HEK293 (cell line): Measurements from ENCODE around the gene IZUMO1.

Experiments
- GFI1B ChIP-seq: fragments of 450-650 bp; formaldehyde crosslinking; IDR thresholded peaks from 2 replicates; pipeline ENCODE4 v1.5.1; 2016; ENCODE audit warnings: missing biosample characterization, missing genetic modification characterization
- GLIS1 ChIP-seq: fragments of 450-650 bp; formaldehyde crosslinking; IDR thresholded peaks from 2 replicates; pipeline ENCODE4 v1.5.1; 2016; ENCODE audit warnings: missing biosample characterization, missing genetic modification characterization
- KLF1 ChIP-seq: fragments of 450-650 bp; formaldehyde crosslinking; IDR thresholded peaks from 2 replicates; pipeline ENCODE4 v1.5.1; 2016; ENCODE audit warnings: missing biosample characterization, missing genetic modification characterization
- KLF8 ChIP-seq: fragments of 450-650 bp; formaldehyde crosslinking; IDR thresholded peaks from 2 replicates; pipeline ENCODE4 v1.5.1; 2016; ENCODE audit warnings: missing biosample characterization, missing genetic modification characterization
- MZF1 ChIP-seq: fragments of 450-650 bp; formaldehyde crosslinking; IDR thresholded peaks from 2 replicates; pipeline ENCODE4 v1.5.1; 2017; ENCODE audit warnings: missing biosample characterization, missing genetic modification characterization, borderline replicate concordance
- REPIN1 ChIP-seq: fragments of 450-650 bp; formaldehyde crosslinking; IDR thresholded peaks from 2 replicates; pipeline ENCODE4 v1.5.1; 2017; ENCODE audit warnings: missing biosample characterization, missing genetic modification characterization, low read depth
- SP2 ChIP-seq: fragments of 450-650 bp; formaldehyde crosslinking; IDR thresholded peaks from 2 replicates; pipeline ENCODE4 v1.5.1; 2016; ENCODE audit warnings: missing biosample characterization, missing genetic modification characterization
- WT1 ChIP-seq: fragments of 450-650 bp; formaldehyde crosslinking; IDR thresholded peaks from 2 replicates; pipeline ENCODE4 v1.5.1; 2016; ENCODE audit warnings: missing biosample characterization, missing genetic modification characterization
- ZBTB1 ChIP-seq: fragments of 450-650 bp; formaldehyde crosslinking; IDR thresholded peaks from 2 replicates; pipeline ENCODE4 v1.5.1; 2016; ENCODE audit warnings: missing biosample characterization, missing genetic modification characterization
- ZBTB17 ChIP-seq: fragments of 450-650 bp; formaldehyde crosslinking; IDR thresholded peaks from 2 replicates; pipeline ENCODE4 v1.5.1; 2016; ENCODE audit warnings: missing biosample characterization, missing genetic modification characterization
- ZBTB7A ChIP-seq: fragments of 450-650 bp; formaldehyde crosslinking; IDR thresholded peaks from 2 replicates; pipeline ENCODE4 v1.5.1; 2016; ENCODE audit warnings: low read depth, missing biosample characterization, missing genetic modification characterization
- ZFHX2 ChIP-seq: fragments of 450-650 bp; formaldehyde crosslinking; conservative IDR thresholded peaks from 2 replicates; pipeline ENCODE4 v1.5.1; 2016; ENCODE audit warnings: missing biosample characterization, missing genetic modification characterization
- ZFP37 ChIP-seq: fragments of 450-650 bp; formaldehyde crosslinking; IDR thresholded peaks from 2 replicates; pipeline ENCODE4 v1.5.1; 2016; ENCODE audit warnings: missing biosample characterization, missing genetic modification characterization
- ZNF112 ChIP-seq: fragments of 450-650 bp; formaldehyde crosslinking; IDR thresholded peaks from 2 replicates; pipeline ENCODE4 v1.5.0; 2017; ENCODE audit warnings: missing biosample characterization, missing genetic modification characterization
- ZNF169 ChIP-seq: fragments of 450-650 bp; formaldehyde crosslinking; IDR thresholded peaks from 2 replicates; pipeline ENCODE4 v1.5.1; 2016; ENCODE audit warnings: missing biosample characterization, missing genetic modification characterization
- ZNF239 ChIP-seq: fragments of 450-650 bp; formaldehyde crosslinking; IDR thresholded peaks from 2 replicates; pipeline ENCODE4 v1.5.1; 2016; ENCODE audit warnings: missing biosample characterization, missing genetic modification characterization
- ZNF324 ChIP-seq: fragments of 450-650 bp; formaldehyde crosslinking; IDR thresholded peaks from 2 replicates; pipeline ENCODE4 v1.5.1; 2016; ENCODE audit warnings: missing biosample characterization, missing genetic modification characterization
- ZNF37A ChIP-seq: fragments of 450-650 bp; IDR thresholded peaks from 2 replicates; pipeline ENCODE4 v1.5.1; 2018; ENCODE audit warnings: missing biosample characterization, missing genetic modification characterization
- ZNF394 ChIP-seq: fragments of 450-650 bp; formaldehyde crosslinking; IDR thresholded peaks from 2 replicates; pipeline ENCODE4 v1.5.1; 2016; ENCODE audit warnings: missing biosample characterization, missing genetic modification characterization, mild to moderate bottlenecking, moderate library complexity, borderline replicate concordance
- ZNF433 ChIP-seq: fragments of 450-650 bp; formaldehyde crosslinking; IDR thresholded peaks from 2 replicates; pipeline ENCODE4 v1.5.1; 2016; ENCODE audit warnings: missing biosample characterization, missing genetic modification characterization, low read depth
- ZNF510 ChIP-seq: fragments of 450-650 bp; formaldehyde crosslinking; IDR thresholded peaks from 2 replicates; pipeline ENCODE4 v1.5.1; 2018; ENCODE audit warnings: mild to moderate bottlenecking, missing genetic modification characterization, missing biosample characterization; ENCODE audit not compliant: insufficient replicate concordance
- ZNF660 ChIP-seq: fragments of 450-650 bp; IDR thresholded peaks from 2 replicates; pipeline ENCODE4 v1.5.1; 2018; ENCODE audit warnings: missing biosample characterization, mild to moderate bottlenecking, missing genetic modification characterization
- ZNF677 ChIP-seq: fragments of 450-650 bp; IDR thresholded peaks from 2 replicates; pipeline ENCODE4 v1.5.0; 2018; ENCODE audit warnings: missing biosample characterization, mild to moderate bottlenecking, missing genetic modification characterization, moderate library complexity
- ZNF701 ChIP-seq: fragments of 450-650 bp; formaldehyde crosslinking; IDR thresholded peaks from 2 replicates; pipeline ENCODE4 v1.5.1; 2016; ENCODE audit warnings: missing biosample characterization, missing genetic modification characterization
- ZNF707 ChIP-seq: fragments of 450-650 bp; formaldehyde crosslinking; IDR thresholded peaks from 2 replicates; pipeline ENCODE4 v1.5.1; 2016; ENCODE audit warnings: missing biosample characterization, missing genetic modification characterization
- ZNF837 ChIP-seq: fragments of 450-650 bp; formaldehyde crosslinking; IDR thresholded peaks from 2 replicates; pipeline ENCODE4 v1.5.1; 2016; ENCODE audit warnings: missing biosample characterization, missing genetic modification characterization
- TF ChIP-seq, protein P1 (sequence below): fragments of 450-650 bp; formaldehyde crosslinking; IDR thresholded peaks from 2 replicates; pipeline ENCODE4 v1.5.1; 2016; ENCODE audit warnings: missing biosample characterization, missing genetic modification characterization
- TF ChIP-seq, protein P2 (sequence below): fragments of 450-650 bp; formaldehyde crosslinking; IDR thresholded peaks from 2 replicates; pipeline ENCODE4 v1.5.1; 2016; ENCODE audit warnings: missing biosample characterization, missing genetic modification characterization
- TF ChIP-seq, protein P3 (sequence below): fragments of 450-650 bp; formaldehyde crosslinking; IDR thresholded peaks from 2 replicates; pipeline ENCODE4 v1.5.1; 2016; ENCODE audit warnings: missing biosample characterization, missing genetic modification characterization
- TF ChIP-seq, protein P4 (sequence below): fragments of 450-650 bp; formaldehyde crosslinking; IDR thresholded peaks from 2 replicates; pipeline ENCODE4 v1.5.1; 2016; ENCODE audit warnings: missing biosample characterization, missing genetic modification characterization
- TF ChIP-seq, protein P5 (sequence below): fragments of 450-650 bp; formaldehyde crosslinking; IDR thresholded peaks from 2 replicates; pipeline ENCODE4 v1.5.1; 2016; ENCODE audit warnings: missing biosample characterization, missing genetic modification characterization, borderline replicate concordance
- TF ChIP-seq, protein P6 (sequence below): fragments of 450-650 bp; formaldehyde crosslinking; IDR thresholded peaks from 2 replicates; pipeline ENCODE4 v1.5.1; 2016; ENCODE audit warnings: missing biosample characterization, missing genetic modification characterization

Gene IZUMO1

DNA sequence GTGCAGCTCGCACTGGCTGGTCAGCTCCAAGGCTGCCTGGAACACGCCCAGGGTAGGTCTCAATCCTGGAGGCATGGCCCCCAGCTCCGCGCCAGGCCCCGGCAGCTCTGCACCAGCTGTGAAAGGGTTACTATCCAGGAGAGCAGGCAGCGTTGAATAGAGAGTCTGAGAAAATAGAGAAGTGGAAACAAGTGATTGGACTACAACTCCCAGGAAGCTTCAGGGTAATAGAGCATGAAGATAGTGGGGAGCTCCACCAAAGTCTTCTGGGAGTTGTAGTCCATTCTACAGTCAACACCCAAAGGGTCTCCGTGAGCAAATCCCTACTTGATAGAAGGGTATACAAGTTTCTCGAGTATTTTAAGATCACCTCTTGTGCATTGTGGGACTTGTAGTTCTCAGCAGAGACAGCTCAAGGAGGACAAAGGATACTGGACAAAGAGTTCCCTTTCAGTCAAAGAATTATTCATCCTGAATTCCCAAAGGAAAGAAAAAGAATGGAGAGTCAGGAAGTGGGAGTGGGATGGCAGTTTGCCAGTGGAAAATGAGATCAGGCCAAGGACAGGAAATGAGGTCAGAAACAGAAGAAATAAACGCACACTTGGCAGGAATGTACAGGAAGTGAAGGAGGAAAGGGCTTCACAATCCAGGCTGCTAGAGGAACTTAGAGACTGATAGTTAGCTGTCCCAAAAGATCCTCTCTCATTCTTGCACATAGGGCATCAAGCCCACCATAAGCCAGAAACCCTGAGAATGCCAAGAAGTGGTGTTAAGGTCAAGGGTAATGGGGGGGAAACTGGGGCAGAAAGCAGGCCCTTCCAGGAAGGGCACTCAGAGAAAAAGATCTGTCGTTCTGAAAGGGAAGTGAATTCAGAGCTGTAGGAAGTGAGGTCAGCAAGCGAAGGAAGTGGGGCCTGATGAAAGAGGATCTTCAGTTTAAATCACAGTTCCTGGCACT is 21.6 kb downstream of the IZUMO1 start (continued):
- TF ChIP-seq ZNF701 (tag by site-specific recombination) = no peak
- TF ChIP-seq ZNF394 = no peak
- TF ChIP-seq GFI1B = no peak
- TF ChIP-seq, protein P1, sequence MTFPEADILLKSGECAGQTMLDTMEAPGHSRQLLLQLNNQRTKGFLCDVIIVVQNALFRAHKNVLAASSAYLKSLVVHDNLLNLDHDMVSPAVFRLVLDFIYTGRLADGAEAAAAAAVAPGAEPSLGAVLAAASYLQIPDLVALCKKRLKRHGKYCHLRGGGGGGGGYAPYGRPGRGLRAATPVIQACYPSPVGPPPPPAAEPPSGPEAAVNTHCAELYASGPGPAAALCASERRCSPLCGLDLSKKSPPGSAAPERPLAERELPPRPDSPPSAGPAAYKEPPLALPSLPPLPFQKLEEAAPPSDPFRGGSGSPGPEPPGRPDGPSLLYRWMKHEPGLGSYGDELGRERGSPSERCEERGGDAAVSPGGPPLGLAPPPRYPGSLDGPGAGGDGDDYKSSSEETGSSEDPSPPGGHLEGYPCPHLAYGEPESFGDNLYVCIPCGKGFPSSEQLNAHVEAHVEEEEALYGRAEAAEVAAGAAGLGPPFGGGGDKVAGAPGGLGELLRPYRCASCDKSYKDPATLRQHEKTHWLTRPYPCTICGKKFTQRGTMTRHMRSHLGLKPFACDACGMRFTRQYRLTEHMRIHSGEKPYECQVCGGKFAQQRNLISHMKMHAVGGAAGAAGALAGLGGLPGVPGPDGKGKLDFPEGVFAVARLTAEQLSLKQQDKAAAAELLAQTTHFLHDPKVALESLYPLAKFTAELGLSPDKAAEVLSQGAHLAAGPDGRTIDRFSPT (tag by site-specific recombination) = no peak
- no peak for TF ChIP-seq ZNF433 (tag by site-specific recombination)
- TF ChIP-seq ZNF510 (tag by site-specific recombination) = no peak
- no peak for TF ChIP-seq ZNF239
- no peak for TF ChIP-seq ZNF37A (tag by site-specific recombination)
- TF ChIP-seq ZBTB1 = no peak
- no peak for TF ChIP-seq ZNF837 (tag by site-specific recombination)
- TF ChIP-seq MZF1 (tag by site-specific recombination) = no peak
- peak; percentile 91 for TF ChIP-seq ZBTB17 (tag by site-specific recombination)
- no peak for TF ChIP-seq ZNF169 (tag by site-specific recombination)
- TF ChIP-seq ZBTB7A (tag by site-specific recombination) = no peak
- 0 out of 2 replicates have a peak, but pooled peaks have one; percentile 27 for TF ChIP-seq ZNF660 (tag by site-specific recombination)
- TF ChIP-seq ZNF324 (tag by site-specific recombination) = no peak; the same call in 1 of the 2 replicates
- TF ChIP-seq WT1 = no peak
- TF ChIP-seq, protein P2, sequence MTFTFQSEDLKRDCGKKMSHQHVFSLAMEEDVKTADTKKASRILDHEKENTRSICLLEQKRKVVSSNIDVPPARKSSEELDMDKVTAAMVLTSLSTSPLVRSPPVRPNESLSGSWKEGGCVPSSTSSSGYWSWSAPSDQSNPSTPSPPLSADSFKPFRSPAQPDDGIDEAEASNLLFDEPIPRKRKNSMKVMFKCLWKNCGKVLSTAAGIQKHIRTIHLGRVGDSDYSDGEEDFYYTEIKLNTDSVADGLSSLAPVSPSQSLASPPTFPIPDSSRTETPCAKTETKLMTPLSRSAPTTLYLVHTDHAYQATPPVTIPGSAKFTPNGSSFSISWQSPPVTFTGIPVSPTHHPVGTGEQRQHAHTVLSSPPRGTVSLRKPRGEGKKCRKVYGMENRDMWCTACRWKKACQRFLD (tag by site-specific recombination) = no peak
- TF ChIP-seq, protein P3, sequence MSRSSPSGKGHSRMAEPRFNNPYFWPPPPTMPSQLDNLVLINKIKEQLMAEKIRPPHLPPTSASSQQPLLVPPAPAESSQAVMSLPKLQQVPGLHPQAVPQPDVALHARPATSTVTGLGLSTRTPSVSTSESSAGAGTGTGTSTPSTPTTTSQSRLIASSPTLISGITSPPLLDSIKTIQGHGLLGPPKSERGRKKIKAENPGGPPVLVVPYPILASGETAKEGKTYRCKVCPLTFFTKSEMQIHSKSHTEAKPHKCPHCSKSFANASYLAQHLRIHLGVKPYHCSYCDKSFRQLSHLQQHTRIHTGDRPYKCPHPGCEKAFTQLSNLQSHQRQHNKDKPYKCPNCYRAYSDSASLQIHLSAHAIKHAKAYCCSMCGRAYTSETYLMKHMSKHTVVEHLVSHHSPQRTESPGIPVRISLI (tag by site-specific recombination) = peak; percentile 58; the same call in 1 of the 2 replicates
- no peak for TF ChIP-seq REPIN1 (tag by site-specific recombination)
- TF ChIP-seq, protein P4, sequence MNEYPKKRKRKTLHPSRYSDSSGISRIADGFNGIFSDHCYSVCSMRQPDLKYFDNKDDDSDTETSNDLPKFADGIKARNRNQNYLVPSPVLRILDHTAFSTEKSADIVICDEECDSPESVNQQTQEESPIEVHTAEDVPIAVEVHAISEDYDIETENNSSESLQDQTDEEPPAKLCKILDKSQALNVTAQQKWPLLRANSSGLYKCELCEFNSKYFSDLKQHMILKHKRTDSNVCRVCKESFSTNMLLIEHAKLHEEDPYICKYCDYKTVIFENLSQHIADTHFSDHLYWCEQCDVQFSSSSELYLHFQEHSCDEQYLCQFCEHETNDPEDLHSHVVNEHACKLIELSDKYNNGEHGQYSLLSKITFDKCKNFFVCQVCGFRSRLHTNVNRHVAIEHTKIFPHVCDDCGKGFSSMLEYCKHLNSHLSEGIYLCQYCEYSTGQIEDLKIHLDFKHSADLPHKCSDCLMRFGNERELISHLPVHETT (tag by site-specific recombination) = no peak
- TF ChIP-seq ZNF112 (tag by site-specific recombination) = no peak
- TF ChIP-seq GLIS1 = no peak
- peak; percentile 56 for TF ChIP-seq SP2
- TF ChIP-seq, protein P5, sequence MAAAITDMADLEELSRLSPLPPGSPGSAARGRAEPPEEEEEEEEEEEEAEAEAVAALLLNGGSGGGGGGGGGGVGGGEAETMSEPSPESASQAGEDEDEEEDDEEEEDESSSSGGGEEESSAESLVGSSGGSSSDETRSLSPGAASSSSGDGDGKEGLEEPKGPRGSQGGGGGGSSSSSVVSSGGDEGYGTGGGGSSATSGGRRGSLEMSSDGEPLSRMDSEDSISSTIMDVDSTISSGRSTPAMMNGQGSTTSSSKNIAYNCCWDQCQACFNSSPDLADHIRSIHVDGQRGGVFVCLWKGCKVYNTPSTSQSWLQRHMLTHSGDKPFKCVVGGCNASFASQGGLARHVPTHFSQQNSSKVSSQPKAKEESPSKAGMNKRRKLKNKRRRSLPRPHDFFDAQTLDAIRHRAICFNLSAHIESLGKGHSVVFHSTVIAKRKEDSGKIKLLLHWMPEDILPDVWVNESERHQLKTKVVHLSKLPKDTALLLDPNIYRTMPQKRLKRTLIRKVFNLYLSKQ (tag by site-specific recombination) = no peak
- TF ChIP-seq ZNF677 = no peak
- TF ChIP-seq, protein P6, sequence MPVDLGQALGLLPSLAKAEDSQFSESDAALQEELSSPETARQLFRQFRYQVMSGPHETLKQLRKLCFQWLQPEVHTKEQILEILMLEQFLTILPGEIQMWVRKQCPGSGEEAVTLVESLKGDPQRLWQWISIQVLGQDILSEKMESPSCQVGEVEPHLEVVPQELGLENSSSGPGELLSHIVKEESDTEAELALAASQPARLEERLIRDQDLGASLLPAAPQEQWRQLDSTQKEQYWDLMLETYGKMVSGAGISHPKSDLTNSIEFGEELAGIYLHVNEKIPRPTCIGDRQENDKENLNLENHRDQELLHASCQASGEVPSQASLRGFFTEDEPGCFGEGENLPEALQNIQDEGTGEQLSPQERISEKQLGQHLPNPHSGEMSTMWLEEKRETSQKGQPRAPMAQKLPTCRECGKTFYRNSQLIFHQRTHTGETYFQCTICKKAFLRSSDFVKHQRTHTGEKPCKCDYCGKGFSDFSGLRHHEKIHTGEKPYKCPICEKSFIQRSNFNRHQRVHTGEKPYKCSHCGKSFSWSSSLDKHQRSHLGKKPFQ (tag by site-specific recombination) = no peak
- no peak for TF ChIP-seq ZNF707
- no peak for TF ChIP-seq KLF1 (tag by site-specific recombination)
- peak; percentile 56 for TF ChIP-seq ZFHX2 (tag by site-specific recombination)
- no peak for TF ChIP-seq KLF8 (tag by site-specific recombination)
- no peak; the same call in 1 of the 2 replicates for TF ChIP-seq ZFP37
